ENCODE measurements around the gene GPR34.
"Not testable (repeated sequence)": the region's sequence is repeated elsewhere in the genome, so short reads cannot be mapped to it uniquely, and the experiment has no call there.

The GPR34 gene, protein sequence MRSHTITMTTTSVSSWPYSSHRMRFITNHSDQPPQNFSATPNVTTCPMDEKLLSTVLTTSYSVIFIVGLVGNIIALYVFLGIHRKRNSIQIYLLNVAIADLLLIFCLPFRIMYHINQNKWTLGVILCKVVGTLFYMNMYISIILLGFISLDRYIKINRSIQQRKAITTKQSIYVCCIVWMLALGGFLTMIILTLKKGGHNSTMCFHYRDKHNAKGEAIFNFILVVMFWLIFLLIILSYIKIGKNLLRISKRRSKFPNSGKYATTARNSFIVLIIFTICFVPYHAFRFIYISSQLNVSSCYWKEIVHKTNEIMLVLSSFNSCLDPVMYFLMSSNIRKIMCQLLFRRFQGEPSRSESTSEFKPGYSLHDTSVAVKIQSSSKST

DNA sequence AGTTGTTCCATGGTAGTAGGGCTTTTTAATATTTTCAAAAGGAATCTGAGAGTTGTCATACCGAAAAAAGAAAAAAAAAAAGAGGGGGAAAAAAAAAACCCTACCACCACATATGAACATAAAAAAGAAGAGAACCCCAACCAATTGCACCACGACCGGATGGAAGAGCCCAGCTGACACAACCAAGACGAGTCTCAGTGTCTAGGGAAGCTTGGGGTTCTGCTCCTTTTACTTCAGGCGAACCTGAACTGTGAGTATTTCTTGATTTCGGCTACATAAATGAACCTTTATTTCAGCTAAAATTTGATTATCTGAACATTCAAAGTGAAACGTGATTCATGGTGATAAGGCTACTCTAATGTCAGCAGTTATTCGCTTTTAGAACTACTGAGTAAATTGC is at the start of gene GPR34:
GPR34 (plus strand) TSS at position 139 of the 400 bp plus-strand sequence. CDS start 6,661 bp downstream, outside the sequence.
- Histone ChIP-seq H3K9me3 (ENCODE audit: insufficient read depth, low read depth, low read length) (no peaks in the 10 kb centered on the region), H3K9ac (ENCODE audit: low read depth, low read length) (no peak within 1 kb of the TSS), H3K4me3 (ENCODE audit: low read length) (no peak within 1 kb of the TSS), H3K4me1 (ENCODE audit: insufficient read depth, low read length) (no peaks in the 10 kb centered on the region), H3K36me3 (ENCODE audit: insufficient read depth, low read depth, low read length) (no peaks in the 10 kb centered on the region), H3K27me3 (ENCODE audit: insufficient read depth, low read length) (no peaks in the 10 kb centered on the region), H3K27ac (ENCODE audit: low read length) (no peak within 1 kb of the TSS)

DNA sequence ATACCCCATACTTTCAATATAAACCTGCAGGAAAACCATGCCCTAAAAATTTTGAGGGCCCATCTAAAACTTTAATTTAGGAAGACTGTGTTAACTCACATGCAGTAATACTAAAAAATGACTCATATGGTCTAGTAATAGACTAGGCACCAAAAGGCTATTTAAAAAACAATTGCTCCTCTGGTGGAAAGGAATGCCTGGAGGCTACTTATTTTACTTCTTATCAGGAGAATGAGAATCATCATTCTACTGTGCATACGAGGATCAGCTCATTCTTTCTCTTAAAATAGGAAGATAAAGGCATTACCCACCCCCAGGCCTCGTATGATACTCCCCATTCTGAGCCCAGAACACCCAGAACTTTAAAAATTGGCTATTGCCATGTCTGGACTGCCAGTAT is 42.6 kb upstream of the GPR34 start:
- not testable (repeated sequence) for H3K4me3 ChIP-seq (ENCODE audit: low read length); H3K4me1 ChIP-seq (ENCODE audit: insufficient read depth, low read length); H3K27ac ChIP-seq (ENCODE audit: low read length); H3K9ac ChIP-seq (ENCODE audit: low read depth, low read length); H3K27me3 ChIP-seq (ENCODE audit: insufficient read depth, low read length); H3K36me3 ChIP-seq (ENCODE audit: insufficient read depth, low read depth, low read length)
- peaks cover 11% of the 10 kb centered on the region; the same call in 1 of the 2 replicates for H3K9me3 ChIP-seq (ENCODE audit: insufficient read depth, low read depth, low read length)

DNA sequence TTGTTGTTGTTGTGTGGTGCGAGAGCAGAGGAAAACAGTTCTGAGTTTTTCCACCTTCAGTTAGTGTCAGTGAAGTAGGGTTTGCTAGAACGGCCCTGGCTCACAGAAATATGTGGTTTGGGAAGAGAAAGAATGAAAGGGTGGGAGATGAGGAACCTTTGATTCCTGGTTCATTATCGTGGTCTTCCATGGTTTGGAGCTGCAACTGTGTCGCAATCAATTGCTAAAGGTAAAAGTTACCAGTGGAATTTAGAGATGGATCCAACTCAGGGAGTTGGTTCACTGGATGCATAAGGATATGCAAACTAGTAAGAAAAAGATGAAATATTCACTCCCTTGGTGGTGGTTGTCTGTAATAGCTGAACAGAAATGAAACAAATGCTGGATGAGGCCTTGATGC is 35.6 kb upstream of the GPR34 start:
- no peak overlapping the region for H3K4me3 ChIP-seq (ENCODE audit: low read length)
- H3K27me3 ChIP-seq (ENCODE audit: insufficient read depth, low read length) = no peaks in the 10 kb centered on the region
- no peaks in the 10 kb centered on the region for H3K9me3 ChIP-seq (ENCODE audit: insufficient read depth, low read depth, low read length)
- no peak overlapping the region for H3K27ac ChIP-seq (ENCODE audit: low read length)
- peaks cover 12% of the 10 kb centered on the region; the same call in 1 of the 2 replicates for H3K36me3 ChIP-seq (ENCODE audit: insufficient read depth, low read depth, low read length)
- H3K9ac ChIP-seq (ENCODE audit: low read depth, low read length) = no peak overlapping the region
- H3K4me1 ChIP-seq (ENCODE audit: insufficient read depth, low read length) = no peaks in the 10 kb centered on the region; the same call in 1 of the 2 replicates

DNA sequence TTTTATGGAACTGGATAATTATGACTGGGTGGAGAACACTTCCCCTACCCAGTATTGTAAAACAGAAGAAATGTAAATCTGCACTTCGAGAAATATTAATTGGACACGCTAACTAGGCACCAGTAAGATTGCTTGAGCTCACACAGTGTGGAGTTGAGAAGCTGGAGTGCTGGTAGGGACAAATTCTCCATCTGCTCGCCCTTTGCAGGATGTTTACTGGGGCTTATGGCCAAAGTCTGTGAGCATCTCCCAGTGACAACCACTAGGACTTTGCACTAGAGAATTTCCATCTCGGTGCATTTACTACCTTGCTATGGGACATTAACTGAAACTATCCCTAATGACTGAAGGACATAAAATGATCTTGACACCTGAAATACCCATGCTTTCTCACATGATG is 33.7 kb upstream of the GPR34 start:
- H3K27ac ChIP-seq (ENCODE audit: low read length) = no peak overlapping the region
- no peak overlapping the region for H3K9ac ChIP-seq (ENCODE audit: low read depth, low read length)
- no peaks in the 10 kb centered on the region for H3K9me3 ChIP-seq (ENCODE audit: insufficient read depth, low read depth, low read length)
- no peak overlapping the region for H3K4me3 ChIP-seq (ENCODE audit: low read length)
- no peaks in the 10 kb centered on the region; the same call in 1 of the 2 replicates for H3K4me1 ChIP-seq (ENCODE audit: insufficient read depth, low read length)
- H3K27me3 ChIP-seq (ENCODE audit: insufficient read depth, low read length) = no peaks in the 10 kb centered on the region
- H3K36me3 ChIP-seq (ENCODE audit: insufficient read depth, low read depth, low read length) = peaks cover 27% of the 10 kb centered on the region

DNA sequence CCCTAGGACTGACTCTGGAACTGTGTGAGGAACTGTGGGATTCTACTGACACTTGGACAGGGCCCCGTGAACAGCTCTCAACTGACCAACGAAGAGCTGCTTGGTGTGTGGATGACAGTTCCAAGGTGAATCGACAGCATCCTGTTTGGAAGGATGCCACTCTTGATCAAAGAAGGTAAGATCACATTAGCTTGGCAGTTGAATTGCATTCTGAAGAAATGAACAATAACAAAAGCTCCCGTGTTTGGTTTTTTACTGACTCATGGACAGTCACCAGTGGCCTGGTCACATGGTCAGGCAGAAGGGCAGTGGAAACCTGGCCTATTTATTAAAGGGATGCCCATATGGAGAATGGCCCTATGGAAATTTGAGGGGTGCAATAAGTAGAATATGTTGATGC is 33.1 kb upstream of the GPR34 start:
- no peak overlapping the region for H3K27ac ChIP-seq (ENCODE audit: low read length)

DNA sequence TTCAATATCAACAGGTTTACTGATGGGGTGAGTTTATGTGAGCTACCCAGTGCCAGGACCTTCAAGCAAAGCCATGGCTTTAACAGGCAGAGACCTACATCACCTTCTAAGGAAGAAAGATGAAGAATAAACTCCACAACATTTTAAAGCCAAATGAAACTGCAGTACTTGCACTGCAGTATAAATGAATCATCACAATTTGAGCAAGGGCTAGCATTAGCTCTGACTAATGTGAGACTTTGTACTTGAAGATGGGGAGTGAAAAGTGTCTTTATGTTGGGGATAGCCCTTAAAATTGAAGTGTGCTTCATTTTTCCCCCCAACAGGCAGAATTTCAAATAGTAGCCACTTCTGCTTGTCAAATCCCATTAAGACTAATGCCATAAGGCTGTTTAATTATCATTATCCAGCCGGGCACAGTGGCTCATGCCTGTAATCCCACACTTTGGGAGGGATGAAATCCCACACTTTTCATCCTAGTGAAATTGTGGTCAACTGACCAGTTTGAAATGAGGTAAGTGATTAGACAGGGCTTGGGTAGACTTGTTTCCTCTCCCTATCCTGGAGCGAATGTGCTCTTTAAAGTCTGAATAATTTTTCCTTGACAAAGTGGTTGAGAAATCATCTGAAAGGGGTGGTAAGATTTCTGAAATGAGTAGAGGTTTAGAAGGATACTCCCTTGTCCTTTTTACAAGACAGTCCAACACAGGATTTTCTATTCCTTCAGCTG is 27.2 kb upstream of the GPR34 start:
- H3K27me3 ChIP-seq (ENCODE audit: insufficient read depth, low read length) = no peaks in the 10 kb centered on the region
- H3K4me3 ChIP-seq (ENCODE audit: low read length) = no peak overlapping the region
- no peaks in the 10 kb centered on the region for H3K4me1 ChIP-seq (ENCODE audit: insufficient read depth, low read length)
- peaks cover 27% of the 10 kb centered on the region for H3K36me3 ChIP-seq (ENCODE audit: insufficient read depth, low read depth, low read length)
- H3K9me3 ChIP-seq (ENCODE audit: insufficient read depth, low read depth, low read length) = no peaks in the 10 kb centered on the region
- H3K9ac ChIP-seq (ENCODE audit: low read depth, low read length) = no peak overlapping the region
- no peak overlapping the region for H3K27ac ChIP-seq (ENCODE audit: low read length)

More for the DNA sequence above, 33.1 kb upstream of the GPR34 start:
- Histone ChIP-seq H3K9me3 (ENCODE audit: insufficient read depth, low read depth, low read length) (no peaks in the 10 kb centered on the region), H3K27me3 (ENCODE audit: insufficient read depth, low read length) (no peaks in the 10 kb centered on the region), H3K9ac (ENCODE audit: low read depth, low read length) (no peak overlapping the region), H3K4me1 (ENCODE audit: insufficient read depth, low read length) (no peaks in the 10 kb centered on the region; the same call in 1 of the 2 replicates), H3K36me3 (ENCODE audit: insufficient read depth, low read depth, low read length) (peaks cover 31% of the 10 kb centered on the region), H3K4me3 (ENCODE audit: low read length) (no peak overlapping the region)

DNA sequence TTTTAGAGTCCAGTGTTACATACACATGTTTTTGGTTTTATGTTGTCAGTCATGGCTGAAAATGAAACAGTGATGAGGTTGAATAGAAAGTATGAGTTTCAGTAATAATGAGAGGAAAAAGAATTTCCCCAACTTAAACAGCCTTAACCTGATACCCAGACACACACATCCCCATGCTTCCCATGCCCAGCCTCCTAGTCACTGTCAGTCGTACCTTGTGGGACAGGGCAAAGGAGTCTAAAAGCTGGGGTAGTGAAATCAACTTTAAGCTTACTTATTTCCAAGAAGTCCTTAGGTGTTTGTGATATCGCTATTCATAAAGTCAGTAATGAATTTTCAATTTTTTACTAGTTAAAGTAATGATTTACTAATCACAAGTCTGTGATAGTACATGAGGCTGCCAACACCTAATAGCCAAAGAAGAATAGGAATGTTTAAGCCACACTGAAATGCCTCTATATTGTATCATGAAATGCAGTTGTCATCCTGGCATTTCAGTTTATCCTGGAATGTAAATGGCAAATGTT is 24.3 kb upstream of the GPR34 start:
- Histone ChIP-seq H3K9me3 (ENCODE audit: insufficient read depth, low read depth, low read length) (no peaks in the 10 kb centered on the region), H3K27ac (ENCODE audit: low read length) (no peak overlapping the region), H3K36me3 (ENCODE audit: insufficient read depth, low read depth, low read length) (peaks cover 8% of the 10 kb centered on the region; the same call in 1 of the 2 replicates), H3K27me3 (ENCODE audit: insufficient read depth, low read length) (no peaks in the 10 kb centered on the region), H3K4me3 (ENCODE audit: low read length) (no peak overlapping the region), H3K4me1 (ENCODE audit: insufficient read depth, low read length) (no peaks in the 10 kb centered on the region), H3K9ac (ENCODE audit: low read depth, low read length) (no peak overlapping the region)

DNA sequence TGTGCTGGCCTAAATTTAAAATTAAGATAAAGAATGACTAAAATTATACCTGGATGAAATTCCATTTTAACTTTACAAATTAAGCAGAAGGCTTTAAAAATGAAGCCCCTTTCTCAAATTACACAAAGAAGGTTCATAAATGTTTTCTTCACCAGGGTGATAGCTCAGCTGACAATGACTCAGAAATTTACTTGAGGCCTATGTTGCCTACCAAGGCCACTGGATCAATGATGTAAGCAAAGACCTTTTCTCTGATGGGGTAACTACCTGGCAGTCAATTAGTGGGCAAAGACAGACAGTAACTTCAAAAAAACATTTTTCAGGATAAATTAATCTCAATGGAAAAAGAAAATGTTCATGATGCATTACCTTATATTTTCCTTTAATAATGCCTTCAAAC is 23.9 kb upstream of the GPR34 start:
- Histone ChIP-seq H3K27ac (ENCODE audit: low read length) (no peak overlapping the region), H3K4me3 (ENCODE audit: low read length) (no peak overlapping the region), H3K36me3 (ENCODE audit: insufficient read depth, low read depth, low read length) (peaks cover 6% of the 10 kb centered on the region; the same call in 1 of the 2 replicates), H3K4me1 (ENCODE audit: insufficient read depth, low read length) (no peaks in the 10 kb centered on the region), H3K9me3 (ENCODE audit: insufficient read depth, low read depth, low read length) (no peaks in the 10 kb centered on the region), H3K27me3 (ENCODE audit: insufficient read depth, low read length) (no peaks in the 10 kb centered on the region), H3K9ac (ENCODE audit: low read depth, low read length) (no peak overlapping the region)

DNA sequence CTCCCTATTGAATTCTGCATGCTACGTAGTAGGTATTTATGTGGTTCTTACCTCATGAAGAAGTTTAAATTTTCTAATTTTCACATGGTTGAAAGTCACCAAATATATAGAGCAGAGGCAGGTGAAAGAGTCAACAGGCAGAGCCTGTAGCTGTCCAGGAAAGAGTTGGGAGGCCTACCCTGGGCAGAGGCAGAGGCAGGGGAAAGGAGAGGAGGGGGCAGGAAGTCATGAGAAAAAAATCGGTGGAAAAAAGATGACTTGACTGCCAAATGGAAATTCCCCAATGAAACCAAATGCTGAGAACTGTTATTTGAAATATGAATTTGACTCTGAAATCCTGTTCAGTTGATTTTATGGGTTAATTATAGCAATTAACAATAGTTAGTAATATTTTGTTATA is 23.1 kb upstream of the GPR34 start:
- H3K9me3 ChIP-seq (ENCODE audit: insufficient read depth, low read depth, low read length) = no peaks in the 10 kb centered on the region
- no peaks in the 10 kb centered on the region for H3K4me1 ChIP-seq (ENCODE audit: insufficient read depth, low read length)
- no peaks in the 10 kb centered on the region for H3K36me3 ChIP-seq (ENCODE audit: insufficient read depth, low read depth, low read length)
- H3K27ac ChIP-seq (ENCODE audit: low read length) = no peak overlapping the region
- no peaks in the 10 kb centered on the region for H3K27me3 ChIP-seq (ENCODE audit: insufficient read depth, low read length)
- H3K4me3 ChIP-seq (ENCODE audit: low read length) = no peak overlapping the region
- no peak overlapping the region for H3K9ac ChIP-seq (ENCODE audit: low read depth, low read length)

DNA sequence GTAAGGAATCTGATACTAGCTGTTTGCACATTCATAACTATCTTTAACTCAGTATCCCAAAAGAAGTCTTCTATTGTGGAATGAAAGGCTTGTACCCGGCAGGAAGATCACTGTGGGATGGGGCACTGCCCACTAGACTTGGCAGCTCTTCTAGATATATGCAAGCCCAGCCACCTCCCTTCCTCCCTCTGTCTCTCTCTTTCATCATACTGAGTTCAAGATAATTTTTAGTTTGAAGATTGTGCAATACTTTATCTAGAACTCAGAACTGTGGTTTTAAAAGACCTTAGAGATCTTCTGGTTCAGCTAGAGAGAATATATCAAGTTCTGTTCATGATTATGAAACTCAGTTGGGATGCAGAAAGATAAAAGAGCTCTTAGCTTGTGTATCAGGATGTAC is 22.5 kb upstream of the GPR34 start:
- Histone ChIP-seq H3K27me3 (ENCODE audit: insufficient read depth, low read length) (no peaks in the 10 kb centered on the region), H3K4me1 (ENCODE audit: insufficient read depth, low read length) (no peaks in the 10 kb centered on the region), H3K4me3 (ENCODE audit: low read length) (no peak overlapping the region), H3K27ac (ENCODE audit: low read length) (no peak overlapping the region), H3K9me3 (ENCODE audit: insufficient read depth, low read depth, low read length) (no peaks in the 10 kb centered on the region), H3K9ac (ENCODE audit: low read depth, low read length) (no peak overlapping the region), H3K36me3 (ENCODE audit: insufficient read depth, low read depth, low read length) (no peaks in the 10 kb centered on the region)

DNA sequence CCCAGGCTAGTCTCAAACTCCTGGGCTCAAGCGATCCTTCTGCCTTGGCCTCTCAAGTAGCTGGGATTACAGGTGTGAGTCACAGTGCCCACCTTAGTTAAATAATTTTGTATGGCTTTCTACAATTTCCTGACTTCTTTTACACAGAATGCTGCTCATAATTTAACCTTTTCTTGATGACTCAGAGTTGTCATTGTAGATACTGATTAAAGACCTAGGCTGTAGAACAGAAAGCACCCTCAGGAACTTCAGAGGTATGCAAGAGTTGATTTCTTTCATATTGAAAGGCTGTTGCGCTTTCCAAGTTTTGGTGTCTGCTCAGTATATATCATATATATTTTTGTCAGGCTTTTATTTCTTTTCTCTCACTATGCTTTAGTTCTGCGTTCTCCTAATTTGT is 21.1 kb upstream of the GPR34 start:
- Histone ChIP-seq H3K27ac (ENCODE audit: low read length) (no peak overlapping the region), H3K36me3 (ENCODE audit: insufficient read depth, low read depth, low read length) (no peaks in the 10 kb centered on the region), H3K4me3 (ENCODE audit: low read length) (no peak overlapping the region), H3K27me3 (ENCODE audit: insufficient read depth, low read length) (no peaks in the 10 kb centered on the region), H3K9me3 (ENCODE audit: insufficient read depth, low read depth, low read length) (no peaks in the 10 kb centered on the region), H3K9ac (ENCODE audit: low read depth, low read length) (no peak overlapping the region), H3K4me1 (ENCODE audit: insufficient read depth, low read length) (peaks cover 5% of the 10 kb centered on the region; the same call in 1 of the 2 replicates)
